Stimulated activated CD8-positive, alpha-beta memory T cell treated with anti-CD3 and anti-CD28 coated beads, Interleukin-2, amount 100 ng/mL, for 1 hour (primary cell): ENCODE results near the gene LRRC59.
"Not testable (repeated sequence)": the region's sequence is repeated elsewhere in the genome, so short reads cannot be mapped to it uniquely, and the experiment has no call there.

ENCODE experiments used
- DNase-seq, 2 donors: peaks; one replicate each; pipeline ENCODE4 v3.0.0-alpha.2; 2020; ENCODE audit warnings: low read depth in 2 of 2

LRRC59 gene

DNA sequence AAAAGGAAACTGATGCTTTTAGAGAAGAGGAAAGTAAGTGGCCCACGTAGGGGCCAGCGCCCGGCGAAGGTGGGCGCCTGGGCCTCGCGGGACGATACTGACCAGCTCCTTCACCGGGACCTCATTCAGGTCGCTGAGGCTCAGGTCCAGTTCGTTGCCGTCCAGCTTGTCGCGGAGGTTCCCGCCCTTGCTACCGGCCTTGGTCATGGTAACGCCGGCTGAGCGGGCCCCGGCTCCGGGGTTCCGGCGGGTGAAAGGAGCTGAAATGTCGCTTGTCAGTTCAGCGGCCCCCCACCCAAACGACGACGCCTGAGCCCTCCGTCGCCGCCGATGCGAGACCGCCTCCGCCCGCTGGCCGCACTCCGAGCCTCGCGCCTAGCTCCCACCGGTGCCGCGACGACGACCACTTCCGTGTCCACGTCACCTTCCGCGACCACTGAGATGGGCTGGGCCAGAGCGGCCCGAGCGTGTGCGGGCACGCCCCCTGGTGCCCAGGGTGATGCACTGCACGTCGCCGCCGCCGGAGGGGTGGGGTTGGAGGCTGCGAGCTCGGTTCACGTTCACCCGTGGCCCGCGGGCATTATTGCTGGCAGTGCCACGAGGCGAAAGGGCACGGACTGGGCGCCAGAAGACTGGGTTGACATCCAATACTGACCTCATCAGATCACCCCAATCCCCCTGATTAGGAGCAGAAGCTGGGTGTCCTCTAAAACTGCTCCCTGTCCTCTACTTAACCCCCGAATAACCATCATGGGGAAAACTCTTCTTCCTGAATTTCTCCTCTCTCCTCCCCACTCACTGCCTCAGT is at the start of gene LRRC59:
Gene LRRC59 (minus strand): TSS at position 413 of the 808 bp plus-strand sequence. CDS start 206 bp downstream, at position 207.
- DNase-seq = peak; percentile 87

GRCh38 chr17:50445730-50446325 is 48.5 kb upstream of the LRRC59 start:
- DNase-seq = no peak

DNA sequence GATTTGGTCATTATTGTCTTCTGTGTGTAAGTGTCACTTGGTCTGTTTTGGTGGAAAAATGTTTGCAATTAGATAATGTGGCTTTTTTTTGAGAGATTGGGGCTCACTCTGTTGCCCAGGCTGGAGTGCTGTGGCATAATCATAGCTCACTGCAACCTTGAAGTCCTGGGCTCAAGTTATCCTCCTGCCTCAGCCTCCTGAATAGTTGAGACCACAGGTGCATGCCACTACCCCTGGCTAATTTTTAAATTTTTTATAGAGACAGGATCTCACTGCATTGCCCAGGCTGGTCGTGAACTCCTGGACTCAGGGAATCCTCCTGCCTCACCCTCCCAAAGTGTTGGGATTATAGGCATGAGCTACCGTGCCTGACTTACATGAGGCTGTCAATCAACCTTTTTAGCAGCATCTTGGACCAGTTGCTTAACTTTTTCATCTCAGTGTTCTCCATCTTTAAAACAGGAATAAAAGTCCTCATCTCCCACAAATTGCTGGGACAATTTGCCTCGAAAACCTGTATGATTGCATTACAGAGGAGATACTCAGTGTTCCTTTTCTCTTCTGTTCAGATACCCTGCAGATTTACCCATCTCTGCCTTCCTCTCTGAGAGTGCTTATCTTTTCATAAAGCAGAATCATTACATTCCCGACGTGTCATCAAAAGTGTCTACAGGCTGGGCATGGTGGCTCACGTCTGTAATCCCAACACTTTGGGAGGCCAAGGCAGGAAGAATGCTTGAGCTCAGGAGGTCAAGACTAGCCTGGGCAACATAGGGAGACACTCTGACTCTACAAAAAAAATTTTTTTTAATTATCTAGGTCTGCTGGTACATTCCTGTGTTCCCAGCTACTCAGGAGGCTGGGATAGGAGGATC is 47.8 kb upstream of the LRRC59 start:
- no peak for DNase-seq

GRCh38 chr17:50443505-50443974 is 46.2 kb upstream of the LRRC59 start:
- no peak for DNase-seq

GRCh38 chr17:50440838-50441829 is 43.8 kb upstream of the LRRC59 start:
- DNase-seq = no peak

- DNase-seq = no peak
Observed at GRCh38 chr17:50440172-50440837, 43.0 kb upstream of the LRRC59 start.

GRCh38 chr17:50439008-50439407 is 41.7 kb upstream of the LRRC59 start:
- DNase-seq = no peak

GRCh38 chr17:50437409-50437808 is 40.1 kb upstream of the LRRC59 start:
- no peak for DNase-seq

DNA sequence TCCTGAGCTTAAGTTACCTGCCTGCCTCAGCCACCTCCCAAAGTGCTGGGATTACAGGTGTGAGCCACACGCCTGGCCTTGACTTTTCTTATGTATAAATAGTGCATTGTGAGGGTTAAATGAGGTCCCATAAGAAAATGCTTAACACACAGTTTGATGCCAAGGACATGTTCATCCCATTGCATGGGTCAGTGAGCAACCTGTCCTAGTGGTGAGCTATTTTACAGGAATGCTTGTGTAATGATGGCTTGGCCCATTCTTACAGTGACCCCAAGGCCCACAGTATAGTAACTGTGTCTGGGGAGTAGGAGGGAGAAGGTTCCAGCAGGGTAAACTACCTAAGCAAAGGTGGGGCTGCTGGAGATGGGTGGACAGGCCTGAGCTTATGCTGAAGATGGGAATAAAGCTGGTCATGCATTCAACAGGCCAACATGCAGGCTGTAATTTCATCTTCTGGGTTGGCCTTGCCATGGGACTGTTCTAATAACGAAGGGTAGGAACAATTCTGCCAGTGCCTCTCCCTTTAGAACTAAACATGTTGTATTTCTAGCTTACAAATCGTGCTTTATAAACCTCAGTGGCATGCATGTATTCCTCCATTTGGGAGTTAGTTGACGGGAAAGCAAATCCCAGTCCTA is 34.9 kb upstream of the LRRC59 start:
- no peak for DNase-seq

- DNase-seq = no peak
Observed at GRCh38 chr17:50430821-50431618, 33.7 kb upstream of the LRRC59 start.

GRCh38 chr17:50429793-50430192 is 32.5 kb upstream of the LRRC59 start:
- no peak for DNase-seq

GRCh38 chr17:50428831-50429424 is 31.6 kb upstream of the LRRC59 start:
- no peak for DNase-seq

DNA sequence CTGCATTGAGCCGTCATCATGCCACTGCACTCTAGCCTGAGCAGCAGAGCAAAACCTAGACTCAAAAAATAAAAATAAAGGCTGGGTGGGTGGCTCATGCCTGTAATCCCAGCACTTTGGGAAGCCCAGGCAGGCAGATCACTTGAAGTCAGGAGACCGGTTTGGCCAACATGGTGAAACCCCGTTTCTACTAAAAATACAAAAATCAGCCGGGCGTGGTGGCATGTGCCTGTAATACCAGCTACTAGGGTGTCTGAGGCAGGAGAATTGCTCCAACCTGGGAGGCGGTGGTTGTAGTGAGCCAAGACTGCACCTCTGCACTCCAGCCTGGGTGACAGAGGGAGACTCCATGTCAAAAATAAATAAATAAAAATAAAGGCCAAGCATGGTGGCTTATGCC is 30.8 kb upstream of the LRRC59 start:
- DNase-seq = not testable (repeated sequence)

DNA sequence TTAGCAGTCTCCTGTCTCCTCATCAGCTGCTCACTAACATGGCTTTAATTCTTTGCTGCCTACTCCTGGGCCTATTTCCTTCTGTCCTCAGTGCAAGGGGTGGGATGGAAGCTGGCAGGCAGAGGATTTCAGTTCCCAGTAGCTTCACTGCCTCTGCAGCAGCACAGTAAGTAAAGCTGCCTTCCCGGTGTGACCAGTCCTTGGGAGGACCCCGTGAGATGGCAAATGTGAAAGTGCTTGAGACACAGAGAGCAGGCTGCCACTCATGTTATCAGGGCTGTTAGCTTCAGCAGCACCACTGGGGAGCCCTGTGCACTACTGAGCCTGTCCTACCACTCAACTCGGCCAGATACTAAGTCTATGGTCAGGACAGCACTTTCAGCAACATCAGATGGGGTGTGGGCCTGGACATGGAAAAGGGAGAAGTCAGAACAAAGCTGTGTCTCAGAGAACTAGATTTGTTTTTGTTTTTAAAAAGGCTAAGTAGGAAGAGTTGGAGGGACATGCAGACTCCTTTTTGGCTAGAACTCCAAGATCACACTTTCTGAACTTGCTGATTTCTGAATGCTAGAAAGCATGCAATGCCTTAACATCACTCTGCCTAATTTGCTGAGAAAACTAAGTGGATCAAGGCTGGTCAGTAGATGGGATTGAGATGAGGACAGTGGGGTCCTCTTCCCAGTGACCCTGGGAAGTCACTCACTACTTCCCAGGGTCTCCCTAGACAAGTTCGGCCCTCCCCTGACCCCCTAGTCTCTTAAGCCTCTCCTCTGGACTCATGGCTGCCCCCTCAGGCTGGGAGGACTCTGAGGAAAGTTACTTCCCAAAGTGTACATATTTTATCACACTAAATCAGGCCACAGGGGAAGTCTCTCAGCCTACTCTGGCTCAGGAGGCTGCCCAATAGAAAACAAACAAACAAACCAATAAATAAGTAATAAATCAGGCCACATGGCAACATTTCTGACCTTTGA is 29.8 kb upstream of the LRRC59 start:
- no peak for DNase-seq

GRCh38 chr17:50426472-50426782 is 29.1 kb upstream of the LRRC59 start:
- DNase-seq = no peak

GRCh38 chr17:50425682-50426471 is 28.6 kb upstream of the LRRC59 start, which contains the start of gene ACSF2:
Gene ACSF2, plus strand, starts transcription at chr17:50426218. Its CDS starts 44 bp downstream, at chr17:50426262.
- peak; percentile 48 to 55 for DNase-seq
